Activated naive CD8-positive, alpha-beta T cell treated with anti-CD3 and anti-CD28 coated beads, Interleukin-2, amount 10 ng/mL, durations not matched to agents 7 days and 5 days (primary cell): ENCODE data around the gene IFT80. TPM values are rescaled to one million over a fixed set of nuclear protein-coding genes. Genes with fewer than 3 reads are reported as not detected.

Experiments used
- ATAC-seq: fragments of 150-1000 bp; cut with Tn5 transposase; one replicate; pipeline ENCODE4 v1.10.0; 2021; ENCODE audit warnings: low read depth, moderate library complexity
- POLR2A ChIA-PET: fragments of 350-600 bp; sonication (Branson Sonifier 250); formaldehyde crosslinking; loops from one replicate; lab custom pipeline; 2021; ENCODE audit warnings: antibody characterized with exemption; lab: Charles Lee
- DNase-seq: peaks from one replicate; pipeline ENCODE4 v3.0.0; 2021
- H3K27ac Mint-ChIP-seq: one replicate; pipeline ENCODE4 v1.8.0; 2022; ENCODE audit warnings: mild to moderate bottlenecking, mixed read lengths
- H3K27me3 Mint-ChIP-seq: one replicate; pipeline ENCODE4 v1.8.0; 2022; ENCODE audit warnings: mild to moderate bottlenecking, moderate library complexity, mixed read lengths
- H3K36me3 Mint-ChIP-seq: one replicate; pipeline ENCODE4 v1.8.0; 2021; ENCODE audit warnings: mild to moderate bottlenecking, mixed read lengths
- H3K4me1 Mint-ChIP-seq: one replicate; pipeline ENCODE4 v1.8.0; 2021; ENCODE audit warnings: mixed read lengths
- H3K4me3 Mint-ChIP-seq: one replicate; pipeline ENCODE4 v1.8.0; 2022; ENCODE audit warnings: mild to moderate bottlenecking, moderate library complexity, mixed read lengths
- H3K9me3 Mint-ChIP-seq: one replicate; pipeline ENCODE4 v1.8.0; 2021; ENCODE audit warnings: mixed read lengths
- total RNA-seq, 2 experiments: library from RNA; stranded (reverse); gene quantifications; one replicate each; pipeline ENCODE4 v1.2.3, GENCODE V29; 2021

IFT80 gene
- total RNA-seq, 2 experiments from 2014 or later = 27.9 to 29.2 TPM

DNA sequence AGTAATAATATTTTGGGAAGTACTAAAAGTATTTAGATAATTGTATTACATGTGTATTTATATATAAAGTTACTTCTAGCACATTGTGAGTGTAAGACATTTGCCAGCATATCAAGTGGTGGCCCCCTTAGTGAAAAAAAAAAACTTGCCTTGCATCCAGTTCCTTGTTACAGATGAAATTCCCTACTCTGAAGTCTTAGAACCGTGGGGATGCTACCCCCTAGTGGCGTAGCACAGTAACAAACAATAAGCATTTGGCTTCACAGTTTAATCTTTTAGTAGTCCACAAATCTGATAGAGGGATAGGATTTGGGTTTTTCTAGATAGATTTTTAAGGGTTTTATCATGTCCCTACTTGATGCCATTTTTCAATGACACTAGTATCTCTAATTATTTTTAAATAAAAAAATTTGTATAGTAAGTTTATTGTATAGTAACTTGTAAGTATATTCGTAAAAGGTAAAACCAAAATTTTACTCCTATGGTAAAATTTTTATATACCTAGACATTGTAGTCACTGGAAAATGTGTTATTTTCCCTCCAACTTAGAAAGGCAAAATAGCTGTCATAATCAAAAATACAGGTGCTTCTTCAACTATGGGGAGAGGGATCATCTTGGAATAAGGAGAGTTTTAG lies 14.7 kb upstream of the IFT80 start:
- no peaks in the 10 kb centered on the region for H3K27me3 Mint-ChIP-seq
- peak; percentile 73 for ATAC-seq
- peaks cover 33% of the 10 kb centered on the region for H3K36me3 Mint-ChIP-seq
- H3K27ac Mint-ChIP-seq = no peak overlapping the region
- peaks cover 18% of the 10 kb centered on the region for H3K4me1 Mint-ChIP-seq
- H3K9me3 Mint-ChIP-seq = no peaks in the 10 kb centered on the region
- DNase-seq = peak; percentile 46
- H3K4me3 Mint-ChIP-seq = no peak overlapping the region
- POLR2A ChIA-PET = interaction anchor here (2.9 kb wide), 1 partner anchor 14 kb away, joined by 10 read pairs; the partner anchor contains the start of gene SMC4

DNA sequence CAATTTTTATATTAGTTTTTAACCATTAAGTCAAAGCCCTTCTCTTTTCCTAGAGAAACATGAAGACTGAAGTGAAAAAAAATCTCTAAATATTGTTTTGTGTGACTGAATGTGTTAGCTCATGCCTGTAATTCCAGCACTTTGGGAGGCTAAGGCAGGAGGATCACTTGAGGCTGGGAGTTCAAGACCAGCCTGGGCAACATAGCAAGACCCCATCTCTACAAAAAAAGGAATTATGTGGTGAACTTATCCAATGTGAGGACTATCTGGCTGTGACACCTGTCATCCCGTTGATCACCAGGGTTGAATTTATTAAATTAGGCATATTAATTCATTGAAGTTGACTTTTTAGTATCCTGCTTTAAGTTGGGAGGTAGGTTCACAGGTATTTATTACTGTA lies 13.5 kb upstream of the IFT80 start:
- ATAC-seq (no peak), DNase-seq (no peak)
- Mint-ChIP-seq H3K4me1 (peaks cover 17% of the 10 kb centered on the region), H3K36me3 (peaks cover 29% of the 10 kb centered on the region), H3K27ac (no peak overlapping the region), H3K27me3 (no peaks in the 10 kb centered on the region), H3K9me3 (no peaks in the 10 kb centered on the region), H3K4me3 (no peak overlapping the region)
- POLR2A ChIA-PET = interaction anchor here (2.9 kb wide), 1 partner anchor 13 kb away, joined by 10 read pairs; the partner anchor contains the start of gene SMC4

DNA sequence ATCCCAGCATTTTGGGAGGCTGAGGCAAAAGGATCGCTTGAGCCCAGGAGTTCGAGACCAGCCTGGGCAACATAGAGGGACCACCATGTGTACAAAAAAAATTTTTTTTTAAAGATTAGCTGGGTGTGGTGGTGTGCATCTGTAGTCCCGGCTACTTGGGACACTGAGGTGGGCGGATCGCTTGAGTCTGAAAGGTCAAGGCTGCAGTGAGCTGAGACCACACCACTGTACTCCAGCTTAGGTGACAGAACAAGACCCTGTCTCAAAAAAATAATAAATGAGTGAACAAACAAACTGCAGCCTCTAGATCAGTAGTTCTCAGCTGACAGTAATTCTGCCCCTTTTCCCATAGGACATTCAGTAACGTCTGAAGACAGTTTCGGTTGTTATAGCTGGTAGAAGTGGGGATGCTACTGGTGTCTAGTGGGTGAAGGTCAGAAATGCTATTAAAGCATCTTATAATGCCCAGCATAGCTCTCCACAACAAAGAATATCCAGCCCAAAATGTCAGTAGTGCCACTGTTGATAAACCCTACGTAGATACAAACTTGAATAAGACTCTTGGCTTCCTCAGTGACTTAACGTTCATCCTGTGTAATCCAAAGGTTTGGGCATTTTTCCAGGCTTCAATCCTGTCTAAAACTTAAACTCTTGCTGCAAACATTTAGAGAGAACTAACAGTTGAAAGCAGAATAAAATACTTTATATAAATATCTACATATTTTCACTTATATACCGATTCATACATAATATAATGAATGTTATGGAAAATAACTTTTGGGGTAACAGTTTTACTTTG lies 11.0 kb upstream of the IFT80 start:
- DNase-seq = no peak
- POLR2A ChIA-PET = interaction anchor here (0.6 to 3.0 kb wide), 3 partner anchors 9 to 95 kb away, joined by 3 to 14 read pairs (median 4); partner anchors contain the start of gene SMC4
- Mint-ChIP-seq H3K27me3 (no peaks in the 10 kb centered on the region), H3K4me3 (no peak overlapping the region), H3K4me1 (peaks cover 10% of the 10 kb centered on the region), H3K36me3 (peaks cover 25% of the 10 kb centered on the region), H3K27ac (no peak overlapping the region), H3K9me3 (no peaks in the 10 kb centered on the region)
- ATAC-seq = no peak

DNA sequence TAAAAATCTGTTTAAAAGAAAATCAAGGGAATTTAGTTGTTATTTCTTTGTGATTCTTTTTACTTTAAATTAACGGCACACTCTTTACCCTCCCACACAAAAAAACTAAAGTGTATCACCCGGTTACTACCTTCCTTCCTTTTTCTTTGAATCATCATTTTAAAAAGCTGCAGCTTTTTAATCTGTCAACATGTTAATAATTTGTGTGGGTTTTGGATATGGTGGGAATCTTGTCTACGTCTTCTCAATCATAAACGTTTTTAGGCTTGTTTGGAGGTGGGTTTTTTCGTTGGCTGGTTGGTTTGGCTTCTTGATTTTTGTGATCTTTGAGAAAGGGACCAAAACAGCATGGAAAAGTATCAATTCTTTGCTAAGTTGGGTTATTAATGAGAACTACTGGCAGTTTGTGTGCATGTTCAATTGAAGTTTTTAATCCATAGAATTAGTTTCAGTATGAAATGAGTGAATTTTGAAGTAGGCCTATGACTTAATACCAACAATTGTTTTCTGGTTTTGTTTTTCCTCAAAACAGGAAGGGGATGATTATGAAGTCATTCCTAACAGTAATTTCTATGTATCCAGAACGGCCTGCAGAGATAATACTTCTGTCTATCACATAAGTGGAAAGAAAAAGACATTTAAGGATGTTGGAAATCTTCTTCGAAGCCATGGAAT lies 4.9 kb upstream of the IFT80 start:
- peak overlapping the region; percentile 92 for H3K4me3 Mint-ChIP-seq
- no peaks in the 10 kb centered on the region for H3K27me3 Mint-ChIP-seq
- H3K27ac Mint-ChIP-seq = peak overlapping the region; percentile 75
- DNase-seq (no peak), ATAC-seq (no peak)
- POLR2A ChIA-PET = interaction anchor here (2.9 kb wide), 1 partner anchor 45 kb away, joined by 39 read pairs; the partner anchor contains the start of gene TRIM59
- H3K9me3 Mint-ChIP-seq = no peaks in the 10 kb centered on the region
- peaks cover 27% of the 10 kb centered on the region for H3K4me1 Mint-ChIP-seq
- peaks cover 50% of the 10 kb centered on the region for H3K36me3 Mint-ChIP-seq

DNA sequence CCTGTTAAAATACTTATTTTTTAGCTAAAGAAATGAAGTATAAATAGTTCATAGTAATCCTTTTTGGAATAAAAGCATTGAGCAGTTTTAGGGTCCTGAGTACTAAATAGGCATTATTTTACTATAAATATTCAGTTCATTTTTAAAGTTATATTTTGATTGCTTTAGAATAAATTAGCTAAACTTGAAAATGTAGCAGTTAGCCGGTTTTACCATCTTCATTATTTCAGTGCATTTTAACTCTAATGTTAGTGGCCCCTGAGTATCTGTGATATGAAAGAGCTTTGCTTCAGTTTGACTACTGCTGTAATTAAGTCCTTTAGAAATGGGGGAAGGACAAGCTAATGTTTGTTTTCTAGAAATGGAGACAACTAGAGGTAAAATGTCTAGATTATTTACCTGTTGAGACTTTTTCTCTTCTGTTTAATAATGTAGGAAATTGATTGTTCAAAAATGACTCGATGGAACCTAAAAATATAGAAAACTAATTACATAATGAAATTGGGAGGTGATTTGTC lies 4.1 kb upstream of the IFT80 start:
- Mint-ChIP-seq H3K4me1 (peaks cover 26% of the 10 kb centered on the region), H3K36me3 (peaks cover 44% of the 10 kb centered on the region), H3K4me3 (peak overlapping the region; percentile 92), H3K27ac (peak overlapping the region; percentile 14), H3K9me3 (no peaks in the 10 kb centered on the region), H3K27me3 (no peaks in the 10 kb centered on the region)
- no peak for DNase-seq
- POLR2A ChIA-PET = interaction anchor here (2.9 kb wide), 1 partner anchor 46 kb away, joined by 39 read pairs; the partner anchor contains the start of gene TRIM59
- ATAC-seq = no peak

DNA sequence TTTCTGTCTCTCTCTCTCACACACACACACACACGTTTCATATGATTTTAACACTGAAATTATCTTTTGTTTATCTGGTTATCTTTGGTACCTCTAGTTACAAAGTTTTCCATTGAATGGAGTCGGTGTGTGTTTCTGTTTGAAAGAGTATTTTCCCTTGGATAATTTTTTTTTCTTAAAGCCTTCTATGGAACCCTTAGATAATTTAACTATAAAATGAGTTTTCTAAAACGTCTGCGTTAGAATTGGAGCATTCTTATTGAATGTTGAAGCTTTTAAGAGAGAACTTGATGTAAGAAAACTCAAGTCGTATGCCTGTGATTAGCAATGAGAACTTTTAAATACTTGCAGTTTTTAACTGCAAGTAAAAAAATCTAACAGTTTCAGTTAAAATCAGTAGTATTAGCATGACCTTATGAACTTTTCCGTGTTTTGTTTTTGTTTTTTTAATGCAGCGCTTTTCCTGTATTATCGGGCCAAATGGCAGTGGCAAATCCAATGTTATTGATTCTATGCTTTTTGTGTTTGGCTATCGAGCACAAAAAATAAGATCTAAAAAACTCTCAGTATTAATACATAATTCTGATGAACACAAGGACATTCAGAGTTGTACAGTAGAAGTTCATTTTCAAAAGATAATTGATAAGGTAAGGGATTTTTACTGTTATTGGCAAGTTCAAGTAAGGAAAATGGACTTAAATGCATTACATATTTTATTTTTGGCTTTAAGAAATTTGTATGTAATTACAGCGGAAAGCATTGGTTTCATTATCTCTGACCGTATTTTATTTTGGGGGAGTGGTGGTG lies 3.4 kb upstream of the IFT80 start:
- Mint-ChIP-seq H3K4me1 (peaks cover 29% of the 10 kb centered on the region), H3K27ac (peak overlapping the region; percentile 14), H3K9me3 (no peaks in the 10 kb centered on the region), H3K27me3 (no peaks in the 10 kb centered on the region), H3K4me3 (peak overlapping the region; percentile 92), H3K36me3 (peaks cover 43% of the 10 kb centered on the region)
- ATAC-seq = no peak
- DNase-seq = no peak
- POLR2A ChIA-PET = interaction anchor here (1.2 to 2.9 kb wide), 2 partner anchors 12 to 47 kb away, joined by 5 to 39 read pairs; partner anchors contain the start of gene TRIM59

DNA sequence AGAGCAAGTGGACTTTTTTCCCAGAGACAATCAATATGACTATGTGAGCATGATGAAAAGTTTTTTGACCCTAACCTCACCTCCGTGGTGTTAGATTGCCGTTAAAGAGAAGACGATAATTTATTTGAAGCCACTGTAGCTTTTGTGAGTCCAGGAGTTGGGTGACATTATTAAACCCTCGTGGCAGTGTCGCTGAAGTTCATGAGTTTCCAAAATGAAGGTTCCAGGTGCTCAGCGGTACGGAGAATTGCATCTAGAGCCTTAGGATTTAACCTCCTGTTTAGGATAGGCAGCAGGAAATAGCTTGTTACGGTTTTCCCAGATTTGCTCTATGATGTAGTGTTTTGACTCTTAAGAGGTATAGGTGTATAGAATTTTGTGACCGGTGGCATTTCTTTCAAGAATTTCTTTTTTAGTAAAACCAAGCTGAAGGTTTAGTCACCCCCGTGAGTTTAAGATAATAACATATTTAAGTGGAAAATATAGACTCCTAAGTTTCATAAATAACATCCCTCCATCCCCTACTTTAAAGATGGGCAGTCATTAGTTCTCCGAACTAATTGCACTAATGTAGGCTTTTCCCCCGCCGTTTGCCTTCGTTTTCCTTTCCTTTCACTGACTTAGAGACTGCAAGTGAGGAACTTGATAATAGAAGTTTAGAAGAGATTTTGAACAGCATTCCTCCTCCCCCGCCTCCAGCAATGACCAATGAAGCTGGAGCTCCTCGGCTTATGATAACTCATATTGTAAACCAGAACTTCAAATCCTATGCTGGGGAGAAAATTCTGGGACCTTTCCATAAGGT lies 2.5 kb upstream of the IFT80 start:
- DNase-seq = no peak
- POLR2A ChIA-PET = interaction anchor here (1.2 to 2.9 kb wide), 2 partner anchors 13 to 47 kb away, joined by 5 to 39 read pairs; partner anchors contain the start of gene TRIM59
- Mint-ChIP-seq H3K27me3 (no peaks in the 10 kb centered on the region), H3K27ac (peak overlapping the region; percentile 86), H3K4me1 (peaks cover 34% of the 10 kb centered on the region), H3K4me3 (peak overlapping the region; percentile 92), H3K9me3 (no peaks in the 10 kb centered on the region), H3K36me3 (peaks cover 43% of the 10 kb centered on the region)
- ATAC-seq = no peak

DNA sequence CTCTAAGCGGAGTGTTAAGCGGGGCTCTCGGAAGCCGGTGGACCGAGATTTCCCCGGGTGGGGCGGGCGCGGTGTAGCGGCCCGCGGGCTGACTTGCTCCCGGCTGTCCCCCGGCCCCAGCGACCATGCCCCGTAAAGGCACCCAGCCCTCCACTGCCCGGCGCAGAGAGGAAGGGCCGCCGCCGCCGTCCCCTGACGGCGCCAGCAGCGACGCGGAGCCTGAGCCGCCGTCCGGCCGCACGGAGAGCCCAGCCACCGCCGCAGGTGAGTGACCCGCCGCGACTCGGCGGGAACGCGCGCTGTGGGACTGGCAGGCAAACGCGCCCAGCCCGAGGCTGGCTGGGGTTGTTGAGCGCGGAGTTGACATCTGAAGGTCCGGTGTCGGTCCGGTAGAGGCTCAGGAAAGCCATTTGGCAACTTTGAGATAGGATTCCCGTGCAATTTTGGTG lies 1.7 kb upstream of the IFT80 start:
- H3K4me1 Mint-ChIP-seq = peaks cover 38% of the 10 kb centered on the region

DNA sequence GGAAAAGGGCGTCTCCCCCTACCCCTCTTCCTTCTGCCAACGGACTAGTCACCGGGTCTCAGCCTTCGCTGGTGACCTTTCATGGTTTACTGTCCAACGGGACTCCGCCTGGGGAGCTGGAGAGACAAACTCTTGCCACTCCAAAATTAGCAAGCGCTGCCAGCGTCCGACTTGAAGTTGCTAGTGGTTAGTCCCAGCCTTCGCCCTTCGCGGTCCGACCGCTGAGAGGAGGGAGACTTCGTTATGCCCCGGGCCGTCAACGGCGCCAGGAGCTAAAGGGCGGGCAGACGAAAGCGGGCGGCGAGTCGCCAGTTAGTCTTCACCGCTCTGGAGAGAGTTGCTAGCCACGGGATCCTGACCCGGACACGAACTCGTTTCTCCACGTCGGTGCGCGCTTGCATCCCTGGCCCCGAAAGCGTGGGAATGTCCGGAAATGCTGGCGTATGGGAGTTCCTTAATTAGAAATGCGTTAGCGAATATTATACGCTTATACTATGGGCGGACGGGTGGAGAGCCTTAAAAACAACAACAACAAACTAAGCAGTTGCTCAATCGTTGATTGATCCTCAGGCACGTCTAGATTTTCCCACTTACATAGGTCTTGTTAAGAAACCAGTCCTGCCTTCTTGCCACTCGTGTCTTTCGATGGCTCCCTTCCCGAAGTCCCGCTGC lies 1.1 kb upstream of the IFT80 start:
- H3K27ac Mint-ChIP-seq = peak overlapping the region; percentile 93
- peak overlapping the region; percentile 92 for H3K4me3 Mint-ChIP-seq
- no peaks in the 10 kb centered on the region for H3K9me3 Mint-ChIP-seq
- peaks cover 40% of the 10 kb centered on the region for H3K4me1 Mint-ChIP-seq
- peak; percentile 64 for DNase-seq
- ATAC-seq = peak; percentile 11
- H3K36me3 Mint-ChIP-seq = peaks cover 39% of the 10 kb centered on the region
- no peaks in the 10 kb centered on the region for H3K27me3 Mint-ChIP-seq
- POLR2A ChIA-PET = interaction anchor here (0.9 to 2.2 kb wide), 10 partner anchors 9 to 165 kb away, joined by 3 to 86 read pairs (median 4); partner anchors contain the start of genes KPNA4 and TRIM59

More for the DNA sequence above, 1.7 kb upstream of the IFT80 start:
- peak overlapping the region; percentile 93 for H3K27ac Mint-ChIP-seq
- H3K4me3 Mint-ChIP-seq = peak overlapping the region; percentile 92
- H3K27me3 Mint-ChIP-seq = no peaks in the 10 kb centered on the region
- H3K36me3 Mint-ChIP-seq = peaks cover 37% of the 10 kb centered on the region
- POLR2A ChIA-PET = interaction anchor here (1.0 to 2.9 kb wide), 8 partner anchors 8 to 165 kb away, joined by 3 to 86 read pairs (median 6); partner anchors contain the start of genes KPNA4 and TRIM59
- ATAC-seq (no peak), DNase-seq (peak; percentile 60)
- no peaks in the 10 kb centered on the region for H3K9me3 Mint-ChIP-seq

DNA sequence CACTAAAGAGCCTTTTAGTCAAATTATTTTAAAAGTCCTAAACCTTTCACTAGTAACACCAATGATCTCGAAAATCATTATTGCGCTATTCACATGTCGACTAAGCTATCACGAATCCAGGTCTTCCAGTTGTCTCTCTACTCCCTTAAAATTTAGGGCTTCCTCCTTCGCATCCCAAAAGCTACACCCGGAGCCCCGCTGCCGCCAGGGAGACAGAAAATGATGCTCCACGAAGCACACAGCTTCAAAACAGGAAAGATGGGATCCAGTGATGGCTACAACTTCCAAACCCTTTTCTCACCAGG lies 253 bp downstream of the IFT80 start:
- Mint-ChIP-seq H3K9me3 (no peaks in the 10 kb centered on the region), H3K36me3 (peaks cover 35% of the 10 kb centered on the region), H3K27ac (peak overlapping the region; percentile 93), H3K27me3 (no peaks in the 10 kb centered on the region), H3K4me1 (peaks cover 35% of the 10 kb centered on the region), H3K4me3 (peak overlapping the region; percentile 92)
- no peak for ATAC-seq
- POLR2A ChIA-PET = interaction anchor here (1.5 to 2.2 kb wide), 3 partner anchors 34 to 411 kb away, joined by 3 to 86 read pairs (median 3); partner anchors contain the start of gene TRIM59
- no peak for DNase-seq

DNA sequence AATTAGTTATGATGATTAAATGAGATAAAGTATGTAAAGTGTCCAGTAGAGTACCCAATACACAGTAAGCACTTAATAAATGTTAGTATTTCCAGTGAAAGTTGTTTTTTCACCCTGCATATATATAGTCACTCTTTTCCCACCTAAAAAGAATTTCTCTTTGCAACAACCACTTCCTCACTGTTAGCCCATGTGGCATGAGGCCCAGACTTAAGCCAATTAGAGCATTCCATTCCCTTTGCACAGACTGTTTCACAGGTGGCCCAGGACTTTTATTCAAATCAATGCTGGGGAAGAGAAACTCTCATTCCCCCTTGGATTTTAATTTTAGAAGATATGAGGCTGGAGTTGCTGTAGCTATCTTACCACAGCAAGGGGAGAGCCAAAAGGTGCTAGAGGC lies 3.7 kb downstream of the IFT80 start:
- no peaks in the 10 kb centered on the region for H3K9me3 Mint-ChIP-seq
- POLR2A ChIA-PET = interaction anchor here (2.2 kb wide), 1 partner anchor 54 kb away, joined by 9 read pairs; the partner anchor contains the start of gene TRIM59
- peaks cover 16% of the 10 kb centered on the region for H3K36me3 Mint-ChIP-seq
- no peak for DNase-seq
- no peak overlapping the region for H3K4me3 Mint-ChIP-seq
- H3K27me3 Mint-ChIP-seq = no peaks in the 10 kb centered on the region
- no peak for ATAC-seq
- H3K27ac Mint-ChIP-seq = no peak overlapping the region
- peaks cover 30% of the 10 kb centered on the region for H3K4me1 Mint-ChIP-seq
